SK-N-SH treated with all-trans-retinoic acid at 6 μM for 48 hours (cell line): ENCODE measurements around the gene BMP15.

Experiments
- ARNTL ChIP-seq: fragments of 450-650 bp; formaldehyde crosslinking; IDR thresholded peaks from 2 replicates; pipeline ENCODE4 v1.5.0; 2020; ENCODE audit warnings: low read depth, mild to moderate bottlenecking, moderate library complexity, borderline replicate concordance
- CREB5 ChIP-seq: fragments of 250-450 bp; sonication (Bioruptor Pico); IDR thresholded peaks from 2 replicates; pipeline ENCODE4 v1.5.1; 2020; ENCODE audit warnings: low read depth, mild to moderate bottlenecking, moderate library complexity
- CSDC2 ChIP-seq: fragments of 250-450 bp; sonication (Bioruptor Pico); IDR thresholded peaks from 2 replicates; pipeline ENCODE4 v1.5.0; 2020; ENCODE audit warnings: mild to moderate bottlenecking, moderate library complexity
- ESRRG ChIP-seq: fragments of 250-450 bp; sonication (Bioruptor Pico); IDR thresholded peaks from 2 replicates; pipeline ENCODE4 v1.6.1; 2021; ENCODE audit warnings: mild to moderate bottlenecking
- GLIS3 ChIP-seq: fragments of 250-450 bp; sonication (Bioruptor Pico); IDR thresholded peaks from 2 replicates; pipeline ENCODE4 v1.5.0; 2020; ENCODE audit warnings: mild to moderate bottlenecking, moderate library complexity
- PATZ1 ChIP-seq: fragments of 250-450 bp; sonication (Bioruptor Pico); IDR thresholded peaks from 2 replicates; pipeline ENCODE4 v1.8.0; 2020; ENCODE audit warnings: mild to moderate bottlenecking, moderate library complexity, borderline replicate concordance
- POU6F1 ChIP-seq: fragments of 250-450 bp; sonication (Bioruptor Pico); IDR thresholded peaks from 2 replicates; pipeline ENCODE4 v1.8.0; 2021; ENCODE audit warnings: low read depth, mild to moderate bottlenecking, moderate library complexity, borderline replicate concordance
- RARB ChIP-seq: fragments of 250-450 bp; sonication (Bioruptor Pico); IDR thresholded peaks from 2 replicates; pipeline ENCODE4 v1.8.0; 2021; ENCODE audit warnings: mild to moderate bottlenecking, moderate library complexity
- ZFP3 ChIP-seq: fragments of 250-450 bp; sonication (Bioruptor Pico); IDR thresholded peaks from 2 replicates; pipeline ENCODE4 v1.5.0; 2020; ENCODE audit warnings: mild to moderate bottlenecking, moderate library complexity
- ZNF70 ChIP-seq: fragments of 450-650 bp; formaldehyde crosslinking; IDR thresholded peaks from 2 replicates; pipeline ENCODE4 v1.5.0; 2020; ENCODE audit warnings: mild to moderate bottlenecking, moderate library complexity

GRCh38 chrX:50871922-50872453 lies 38.5 kb upstream of the BMP15 start:
- TF ChIP-seq CREB5, result no peak
- no peak for TF ChIP-seq ZFP3 (CRISPR knock-in tag)
- TF ChIP-seq CSDC2, result no peak
- TF ChIP-seq PATZ1 (CRISPR knock-in tag), result no peak
- TF ChIP-seq POU6F1 (CRISPR knock-in tag), result no peak
- no peak for TF ChIP-seq RARB (CRISPR knock-in tag)
- no peak for TF ChIP-seq ESRRG (CRISPR knock-in tag)
- no peak for TF ChIP-seq ZNF70
- TF ChIP-seq GLIS3, result no peak
- no peak for TF ChIP-seq ARNTL
